PC-3 (cell line): ENCODE measurements around the gene LEKR1.

Experiments
- EZH2 ChIP-seq: fragments of 300-600 bp; sonication (generic); IDR thresholded peaks from one replicate; pipeline ENCODE4 v1.6.1; 2017; ENCODE audit warnings: antibody characterized with exemption, mild to moderate bottlenecking, low read length; ENCODE audit not compliant: unreplicated experiment
- TF ChIP-seq, protein P1 (sequence below): fragments of 300-600 bp; sonication (generic); conservative IDR thresholded peaks from 2 replicates; pipeline ENCODE4 v1.5.1; 2017; ENCODE audit warnings: antibody characterized with exemption, low read depth, mild to moderate bottlenecking, low read length

DNA sequence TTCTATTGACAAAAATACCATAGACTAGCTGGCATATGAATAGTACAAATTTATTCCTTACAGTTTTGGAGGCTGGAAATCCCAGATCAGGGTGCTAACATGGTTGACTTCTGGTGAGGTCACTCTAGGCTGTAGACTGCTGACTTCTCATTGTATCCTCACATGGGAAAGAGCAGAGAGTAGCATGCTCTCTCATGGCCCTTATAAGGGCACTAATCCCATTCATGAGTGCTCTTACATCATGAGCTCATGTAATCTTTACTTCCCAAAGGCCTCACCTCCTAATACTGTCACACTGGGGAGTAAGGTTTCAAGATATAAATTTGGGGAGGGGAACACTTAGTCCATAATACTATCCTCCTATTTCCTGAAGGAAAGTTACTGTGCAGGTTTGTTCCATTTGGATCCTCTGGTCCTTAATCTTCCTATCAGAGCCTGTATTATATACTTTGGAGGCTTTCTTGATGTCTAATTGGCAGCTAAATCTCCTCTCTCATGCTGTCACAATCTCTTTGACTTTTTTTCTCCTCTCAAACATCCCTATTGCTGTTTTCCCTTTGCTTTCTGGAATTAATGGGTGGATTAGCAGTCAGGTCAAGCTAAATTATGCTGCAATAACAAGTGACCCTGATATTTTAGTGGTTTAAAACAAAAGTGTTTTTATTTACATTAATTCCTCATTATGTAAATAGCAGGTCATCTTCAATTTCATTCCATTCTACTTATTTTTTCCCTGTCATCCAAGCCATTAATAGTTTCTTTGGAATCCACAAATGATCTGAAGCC is 23.1 kb upstream of the LEKR1 start:
- TF ChIP-seq EZH2: no peak
- TF ChIP-seq, protein P1, sequence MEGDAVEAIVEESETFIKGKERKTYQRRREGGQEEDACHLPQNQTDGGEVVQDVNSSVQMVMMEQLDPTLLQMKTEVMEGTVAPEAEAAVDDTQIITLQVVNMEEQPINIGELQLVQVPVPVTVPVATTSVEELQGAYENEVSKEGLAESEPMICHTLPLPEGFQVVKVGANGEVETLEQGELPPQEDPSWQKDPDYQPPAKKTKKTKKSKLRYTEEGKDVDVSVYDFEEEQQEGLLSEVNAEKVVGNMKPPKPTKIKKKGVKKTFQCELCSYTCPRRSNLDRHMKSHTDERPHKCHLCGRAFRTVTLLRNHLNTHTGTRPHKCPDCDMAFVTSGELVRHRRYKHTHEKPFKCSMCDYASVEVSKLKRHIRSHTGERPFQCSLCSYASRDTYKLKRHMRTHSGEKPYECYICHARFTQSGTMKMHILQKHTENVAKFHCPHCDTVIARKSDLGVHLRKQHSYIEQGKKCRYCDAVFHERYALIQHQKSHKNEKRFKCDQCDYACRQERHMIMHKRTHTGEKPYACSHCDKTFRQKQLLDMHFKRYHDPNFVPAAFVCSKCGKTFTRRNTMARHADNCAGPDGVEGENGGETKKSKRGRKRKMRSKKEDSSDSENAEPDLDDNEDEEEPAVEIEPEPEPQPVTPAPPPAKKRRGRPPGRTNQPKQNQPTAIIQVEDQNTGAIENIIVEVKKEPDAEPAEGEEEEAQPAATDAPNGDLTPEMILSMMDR: no peak
